ENCODE data around the gene CYP27C1. TPM values are rescaled to one million over a fixed set of nuclear protein-coding genes. Genes with fewer than 3 reads are reported as not detected.
A peak's percentile ranks its signal among the peaks of the same experiment; 100 is the strongest.
"Not testable (repeated sequence)": the region's sequence is repeated elsewhere in the genome, so short reads cannot be mapped to it uniquely, and the experiment has no call there.

The CYP27C1 gene
- polyA plus RNA-seq, 2 of the 4 experiments (the other 2 are of a cell fraction) = 2.2 to 4.6 TPM

GRCh38 chr2:127229555-127229954, 9.5 kb upstream of the CYP27C1 start:
- Histone ChIP-seq H3K4me1 (peaks cover 42% of the 10 kb centered on the region), H3K4me3 (no peak overlapping the region), H3K27ac (no peak overlapping the region), H3K4me2 (no peak overlapping the region), H3K9me3 (0 out of 3 replicates have a peak, but pooled peaks cover 3% of the 10 kb centered on the region)
- DNase-seq (ENCODE audit: low read depth in 1 of 2, low spot score in 1 of 2) = no peak
- CTCF ChIA-PET = no interaction called here
- TF ChIP-seq PBX3 (IDR thresholded peaks at IDR 0.05) = no peak
- no peak for TF ChIP-seq SREBF2 (IDR thresholded peaks at IDR 0.05)
- TF ChIP-seq CBX2 (IDR thresholded peaks at IDR 0.05; ENCODE audit: borderline replicate concordance, low read depth) = no peak
- no peak for TF ChIP-seq JUNB (IDR thresholded peaks at IDR 0.05)
- TF ChIP-seq RAD21 (conservative IDR thresholded peaks at IDR 0.05 in 1 of 2, IDR thresholded peaks at IDR 0.05 in 1 of 2) = no peak
- no peak for TF ChIP-seq RNF2 (IDR thresholded peaks at IDR 0.05; ENCODE audit: borderline replicate concordance, low read depth)
- no peak for TF ChIP-seq POLR2AphosphoS2 (conservative IDR thresholded peaks at IDR 0.05; ENCODE audit: low read length)
- no peak for TF ChIP-seq MAZ (IDR thresholded peaks at IDR 0.05; ENCODE audit: borderline replicate concordance, low read depth, low read length)
- TF ChIP-seq, protein P1, sequence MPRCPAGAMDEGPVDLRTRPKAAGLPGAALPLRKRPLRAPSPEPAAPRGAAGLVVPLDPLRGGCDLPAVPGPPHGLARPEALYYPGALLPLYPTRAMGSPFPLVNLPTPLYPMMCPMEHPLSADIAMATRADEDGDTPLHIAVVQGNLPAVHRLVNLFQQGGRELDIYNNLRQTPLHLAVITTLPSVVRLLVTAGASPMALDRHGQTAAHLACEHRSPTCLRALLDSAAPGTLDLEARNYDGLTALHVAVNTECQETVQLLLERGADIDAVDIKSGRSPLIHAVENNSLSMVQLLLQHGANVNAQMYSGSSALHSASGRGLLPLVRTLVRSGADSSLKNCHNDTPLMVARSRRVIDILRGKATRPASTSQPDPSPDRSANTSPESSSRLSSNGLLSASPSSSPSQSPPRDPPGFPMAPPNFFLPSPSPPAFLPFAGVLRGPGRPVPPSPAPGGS (IDR thresholded peaks at IDR 0.05) = no peak
- TF ChIP-seq SMC3 (IDR thresholded peaks at IDR 0.05) = no peak
- no peak for TF ChIP-seq ZNF302 (CRISPR knock-in tag; IDR thresholded peaks at IDR 0.05)
- no peak for TF ChIP-seq TFCP2L1 (CRISPR knock-in tag; IDR thresholded peaks at IDR 0.05)
- TF ChIP-seq JUN (IDR thresholded peaks at IDR 0.05) = no peak
- TF ChIP-seq ZSCAN20 (CRISPR knock-in tag; IDR thresholded peaks at IDR 0.05) = no peak
- TF ChIP-seq TP53 (CRISPR knock-in tag; IDR thresholded peaks at IDR 0.05) = no peak
- no peak for TF ChIP-seq EP300 (IDR thresholded peaks at IDR 0.05)
- no peak for TF ChIP-seq HOXB5 (CRISPR knock-in tag; IDR thresholded peaks at IDR 0.05)
- TF ChIP-seq KDM5A (IDR thresholded peaks at IDR 0.05) = no peak
- no peak for TF ChIP-seq RFX5 (IDR thresholded peaks at IDR 0.05)
- FAIRE-seq = no peak
- POLR2A ChIA-PET = no interaction called here
- no peak for ATAC-seq
- 89% methylated on average over 4 of the region's 4 CpGs for WGBS (ENCODE audit: missing lambda C conversion rate)

DNA sequence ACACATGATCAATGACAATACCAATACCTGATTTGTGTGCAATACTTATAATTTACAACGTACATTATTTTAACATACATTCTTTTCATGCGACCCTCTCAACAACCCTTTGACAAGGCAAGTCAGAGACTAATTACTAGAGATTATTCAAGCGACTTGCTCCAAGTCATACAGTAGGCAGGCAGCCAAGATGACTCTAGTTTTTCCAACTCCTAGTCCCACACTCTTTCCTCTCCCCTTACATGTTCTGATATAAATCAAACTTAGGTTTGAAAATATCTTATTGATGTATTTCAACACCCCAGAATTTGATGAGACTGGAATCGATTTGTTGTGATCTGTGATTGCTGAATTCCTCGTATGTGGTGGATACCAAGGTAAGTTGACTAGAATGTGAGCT, 8.0 kb upstream of the CYP27C1 start:
- H3K9me3 ChIP-seq = 0 out of 3 replicates have a peak, but pooled peaks cover 3% of the 10 kb centered on the region
- no peak overlapping the region for H3K27ac ChIP-seq
- H3K4me1 ChIP-seq = peaks cover 51% of the 10 kb centered on the region
- no peak overlapping the region for H3K4me3 ChIP-seq
- no peak for ATAC-seq
- no peak for FAIRE-seq
- CTCF ChIA-PET = interaction anchor here (0.5 to 1.2 kb wide), 2 partner anchors 9 to 31 kb away, joined by 3 read pairs; no protein-coding TSS in a partner anchor
- TF ChIP-seq KDM5A (IDR thresholded peaks at IDR 0.05) (no peak), PHF8 (IDR thresholded peaks at IDR 0.05; ENCODE audit: borderline replicate concordance, low read depth) (no peak), TFCP2L1 (CRISPR knock-in tag; IDR thresholded peaks at IDR 0.05) (no peak), FOXS1 (CRISPR knock-in tag; IDR thresholded peaks at IDR 0.05) (no peak), EHF (CRISPR knock-in tag; IDR thresholded peaks at IDR 0.05) (no peak), HMGXB4 (CRISPR knock-in tag; IDR thresholded peaks at IDR 0.05; ENCODE audit: borderline replicate concordance) (no peak), CHD2 (IDR thresholded peaks at IDR 0.05; ENCODE audit: low read length, partially characterized antibody) (no peak), BHLHE40 (IDR thresholded peaks at IDR 0.05; ENCODE audit: low read depth, low read length) (no peak)
- WGBS (ENCODE audit: missing lambda C conversion rate) = 91% methylated on average over 5 of the region's 5 CpGs
- no peak overlapping the region for H3K4me2 ChIP-seq
- POLR2A ChIA-PET = no interaction called here
- DNase-seq (ENCODE audit: low read depth in 1 of 2, low spot score in 1 of 2) = no peak

DNA sequence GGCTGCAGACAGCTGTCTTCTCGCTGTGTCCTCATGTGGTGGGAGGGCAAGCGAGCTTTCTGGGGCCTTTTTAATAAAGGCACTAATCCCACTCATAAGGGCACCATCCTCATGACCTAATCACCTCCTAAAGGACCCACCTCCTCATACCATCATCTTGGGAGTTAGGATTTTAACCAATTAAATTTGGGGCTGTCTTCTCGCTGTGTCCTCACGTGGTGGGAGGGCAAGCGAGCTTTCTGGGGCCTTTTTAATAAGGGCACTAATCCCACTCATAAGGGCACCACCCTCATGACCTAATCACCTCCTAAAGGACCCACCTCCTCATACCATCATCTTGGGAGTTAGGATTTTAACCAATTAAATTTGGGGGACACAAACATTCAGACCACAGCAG, 7.2 kb upstream of the CYP27C1 start:
- peak overlapping the region; percentile 84 for H3K4me2 ChIP-seq
- DNase-seq (ENCODE audit: low read depth in 1 of 2, low spot score in 1 of 2); FAIRE-seq; H3K9me3 ChIP-seq; POLR2A ChIA-PET; H3K4me3 ChIP-seq; ATAC-seq: not testable (repeated sequence)
- CTCF ChIA-PET = interaction anchor here (1.0 to 1.2 kb wide), 2 partner anchors 10 to 36 kb away, joined by 3 read pairs; no protein-coding TSS in a partner anchor
- H3K27ac ChIP-seq = peak overlapping the region; percentile 24 to 65; a peak in 4 of 6 replicates
- peaks cover 52% of the 10 kb centered on the region for H3K4me1 ChIP-seq
- WGBS (ENCODE audit: missing lambda C conversion rate) = 94% methylated on average over 5 of the region's 5 CpGs
